GM21576 (cell line): ENCODE data around the gene KRTAP13-4.

Experiments used
- ATAC-seq: cut with Tn5 transposase; IDR thresholded peaks from one replicate; pipeline ENCODE4 v1.9.1; 2021; ENCODE audit warnings: mild to moderate bottlenecking, moderate library complexity; ENCODE audit not compliant: unreplicated experiment

The KRTAP13-4 gene

GRCh38 chr21:30430170-30430655, at the start of gene KRTAP13-4:
Gene KRTAP13-4 (plus strand): TSS chr21:30430220. CDS start chr21:30430276, 56 bp downstream.
- ATAC-seq, result no peak

GRCh38 chr21:30382201-30382600, 47.8 kb upstream of the KRTAP13-4 start:
- ATAC-seq, result no peak

GRCh38 chr21:30391492-30392025, 38.5 kb upstream of the KRTAP13-4 start:
- ATAC-seq, result no peak

GRCh38 chr21:30395731-30396130, 34.3 kb upstream of the KRTAP13-4 start, which contains the start of gene KRTAP13-1:
Gene KRTAP13-1 (plus strand): TSS chr21:30396031. CDS start chr21:30396087, 56 bp downstream.
- ATAC-seq, result no peak

- ATAC-seq, result no peak
Measured at GRCh38 chr21:30408782-30409494, 21.1 kb upstream of the KRTAP13-4 start.

GRCh38 chr21:30415993-30416392, 14.0 kb upstream of the KRTAP13-4 start:
- no peak for ATAC-seq

GRCh38 chr21:30425826-30426225, 4.2 kb upstream of the KRTAP13-4 start, which contains the start of gene KRTAP13-3:
Gene KRTAP13-3 (minus strand): TSS chr21:30425926. CDS start chr21:30425912, 14 bp downstream.
- ATAC-seq, result no peak

- ATAC-seq, result no peak
Measured at GRCh38 chr21:30426731-30427130, 3.3 kb upstream of the KRTAP13-4 start.

- ATAC-seq, result no peak
Measured at GRCh38 chr21:30434033-30434631, 4.1 kb downstream of the KRTAP13-4 start.

- no peak for ATAC-seq
Measured at GRCh38 chr21:30437010-30437565, 7.1 kb downstream of the KRTAP13-4 start.

- ATAC-seq, result no peak
Measured at GRCh38 chr21:30439975-30440374, 10.0 kb downstream of the KRTAP13-4 start, which contains the start of gene KRTAP15-1. Gene KRTAP15-1 (plus strand): TSS chr21:30440275. CDS start chr21:30440328, 53 bp downstream.

GRCh38 chr21:30443226-30443625, 13.2 kb downstream of the KRTAP13-4 start:
- no peak for ATAC-seq

- ATAC-seq, result no peak
Measured at GRCh38 chr21:30444204-30444603, 14.2 kb downstream of the KRTAP13-4 start.

GRCh38 chr21:30447056-30447455, 17.0 kb downstream of the KRTAP13-4 start:
- no peak for ATAC-seq

GRCh38 chr21:30448514-30448913, 18.5 kb downstream of the KRTAP13-4 start:
- no peak for ATAC-seq

- ATAC-seq, result no peak
Measured at GRCh38 chr21:30463713-30464112, 33.7 kb downstream of the KRTAP13-4 start.

GRCh38 chr21:30468900-30469714, 39.1 kb downstream of the KRTAP13-4 start:
- ATAC-seq, result no peak

- ATAC-seq, result no peak
Measured at GRCh38 chr21:30478004-30478403, 48.0 kb downstream of the KRTAP13-4 start.

GRCh38 chr21:30479259-30479658, 49.2 kb downstream of the KRTAP13-4 start:
- ATAC-seq, result no peak

- no peak for ATAC-seq
Measured at GRCh38 chr21:30480145-30480544, 50.1 kb downstream of the KRTAP13-4 start, which contains the start of gene KRTAP19-1. Gene KRTAP19-1 (minus strand): TSS chr21:30480367. CDS start chr21:30480317, 50 bp downstream.
